Dedifferentiated amniotic fluid mesenchymal stem cell (primary cell): ENCODE measurements around the gene GLIS1.

Source experiments
- DNase-seq: peaks from one replicate; pipeline ENCODE4 v3.0.0-alpha.2; 2016; ENCODE audit errors: extremely low spot score

The GLIS1 gene

DNA sequence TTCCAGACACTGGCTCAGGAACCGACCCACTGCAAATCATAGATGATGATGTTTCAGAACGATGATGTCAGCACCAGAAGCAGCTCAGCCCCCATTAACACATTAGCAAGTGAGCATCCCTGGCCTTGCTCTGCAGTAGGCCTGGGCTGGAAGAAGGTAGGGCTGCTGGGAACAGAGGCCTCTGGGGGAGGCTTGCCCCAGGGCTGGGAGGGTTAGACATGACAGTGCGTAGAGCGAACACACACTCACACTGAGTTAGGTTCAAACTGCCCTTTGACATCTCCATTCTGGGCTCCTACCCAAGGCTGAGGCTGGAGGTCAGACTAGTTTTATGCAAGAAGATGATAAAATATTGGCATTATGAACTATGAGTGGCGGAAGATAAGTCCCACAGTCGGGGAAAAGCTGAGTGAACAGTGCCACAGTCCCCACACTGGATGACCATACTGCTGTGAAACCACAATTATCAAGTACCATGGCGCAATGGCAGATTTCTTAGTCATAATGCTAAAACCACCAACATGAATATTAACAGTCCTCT lies 188.7 kb downstream of the GLIS1 start:
- DNase-seq, result no peak

DNA sequence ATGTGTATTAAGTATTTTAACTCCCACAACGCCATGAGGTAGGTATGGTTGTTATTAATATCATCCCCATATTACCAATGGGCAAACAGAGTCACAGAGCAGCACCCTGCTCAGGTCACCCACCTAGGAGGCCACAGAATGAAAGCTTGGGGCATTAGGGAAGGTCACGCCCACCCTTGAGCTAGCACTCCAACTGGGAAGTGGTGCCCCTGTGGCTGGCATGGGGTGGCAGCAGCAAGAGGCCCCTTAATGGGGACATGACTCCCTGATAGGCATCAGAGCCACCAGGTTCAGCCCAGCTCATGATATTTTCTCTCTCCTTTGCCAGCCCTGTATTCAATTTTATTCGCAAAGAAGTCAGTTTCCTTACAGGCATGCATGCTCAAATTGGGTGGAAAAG lies 189.2 kb downstream of the GLIS1 start:
- DNase-seq, result no peak

DNA sequence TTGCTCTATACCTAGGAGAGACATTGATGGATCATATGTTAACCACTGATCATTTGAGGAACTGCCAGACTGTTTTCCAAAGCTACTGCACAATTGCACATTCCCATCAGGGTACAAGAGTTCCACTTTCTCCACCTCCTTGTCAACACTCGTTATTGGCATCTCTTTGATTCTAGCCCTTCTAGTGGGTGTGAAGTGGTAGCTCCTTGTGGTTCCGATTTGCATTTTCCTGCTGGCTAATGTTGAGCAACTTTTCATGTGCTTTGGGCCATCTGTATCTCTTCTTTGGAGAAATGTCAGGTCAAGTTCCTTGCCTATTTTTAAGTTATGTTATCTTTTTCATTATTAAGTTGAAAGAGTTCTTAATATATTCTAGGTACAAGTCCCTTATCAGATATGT lies 189.7 kb downstream of the GLIS1 start:
- no peak for DNase-seq

DNA sequence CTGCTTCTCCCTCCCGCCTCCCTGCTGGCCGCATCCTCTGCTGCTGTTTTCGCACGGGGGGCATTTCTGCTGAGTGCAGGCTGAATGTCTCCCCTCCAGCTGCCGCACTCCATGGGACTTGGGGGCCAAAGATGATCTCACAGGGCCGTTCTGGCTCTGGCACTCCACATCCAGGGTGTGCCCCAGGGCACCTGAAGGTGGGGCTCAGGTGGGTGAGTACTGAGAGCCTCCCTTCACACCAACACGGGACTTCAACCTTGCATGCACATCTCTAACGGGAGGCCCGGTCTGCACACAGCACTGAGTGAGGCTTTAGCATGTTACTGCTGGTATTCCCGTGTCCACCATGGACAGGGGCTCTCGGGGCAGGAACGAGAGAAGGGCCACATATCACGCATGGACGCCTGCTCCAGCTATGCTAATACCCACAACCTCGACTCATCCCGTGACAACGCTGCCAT lies 190.9 kb downstream of the GLIS1 start:
- DNase-seq, result no peak

DNA sequence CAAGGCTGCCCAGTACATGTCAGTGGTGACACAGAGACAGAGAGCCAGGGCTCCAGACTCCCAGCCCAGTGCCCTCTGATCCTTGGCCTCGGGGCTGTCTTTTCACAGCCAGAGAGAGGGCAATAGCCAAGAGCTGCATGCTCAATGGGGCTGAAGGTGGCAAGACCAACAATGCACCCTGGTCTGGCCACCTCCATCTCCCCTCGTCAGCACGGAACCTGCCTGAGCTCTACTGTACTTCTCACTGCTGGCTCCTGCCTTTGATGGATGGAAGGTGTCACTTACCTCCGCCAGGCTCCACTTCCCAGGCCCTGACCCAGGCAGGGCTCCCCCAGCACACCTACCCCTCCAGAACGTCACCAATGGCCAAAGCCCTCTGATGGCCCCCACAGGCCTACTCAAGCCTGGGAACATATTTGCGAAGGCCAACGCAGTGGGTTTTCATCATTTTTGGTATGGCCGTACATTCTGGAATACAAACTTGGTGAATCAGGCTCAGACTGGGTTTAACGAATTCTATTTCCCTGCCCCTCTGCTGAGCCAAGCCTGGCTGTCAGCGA lies 191.7 kb downstream of the GLIS1 start:
- DNase-seq, result no peak

DNA sequence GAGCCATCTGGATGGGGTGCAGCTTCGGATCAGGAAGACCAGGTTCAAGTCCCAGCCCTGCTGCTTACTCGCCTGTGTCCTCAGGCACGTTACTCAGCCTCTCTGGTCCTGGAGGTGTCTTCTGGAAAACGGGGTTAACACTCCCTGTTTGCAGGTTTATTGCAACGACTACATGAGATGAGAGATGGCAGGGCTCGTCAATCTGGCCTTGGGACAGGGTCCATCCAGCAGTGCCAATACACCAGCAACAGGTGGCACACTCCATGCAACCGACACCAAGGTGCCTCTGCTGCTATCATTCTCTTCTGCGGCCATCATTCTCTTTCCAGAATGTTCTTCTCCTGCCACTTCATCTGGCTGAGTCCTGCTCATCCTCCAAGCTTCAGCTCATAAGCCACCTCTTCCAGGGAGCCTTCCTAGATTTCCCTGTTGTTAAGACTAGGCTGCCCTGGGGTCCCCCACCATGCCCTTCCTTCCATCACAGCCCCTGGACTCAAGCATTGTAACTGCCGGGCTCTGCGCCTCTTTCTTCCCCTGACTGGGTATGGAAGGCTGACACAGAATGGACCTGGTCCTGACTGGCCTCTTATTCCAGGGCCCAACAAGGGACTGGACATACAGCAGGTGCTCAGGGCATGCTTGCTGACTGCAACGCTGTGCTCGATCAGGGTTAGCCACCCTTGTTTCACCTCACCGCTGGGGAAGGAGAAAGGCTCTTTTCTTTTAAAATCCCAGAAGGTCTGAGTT lies 192.4 kb downstream of the GLIS1 start:
- DNase-seq, result no peak

DNA sequence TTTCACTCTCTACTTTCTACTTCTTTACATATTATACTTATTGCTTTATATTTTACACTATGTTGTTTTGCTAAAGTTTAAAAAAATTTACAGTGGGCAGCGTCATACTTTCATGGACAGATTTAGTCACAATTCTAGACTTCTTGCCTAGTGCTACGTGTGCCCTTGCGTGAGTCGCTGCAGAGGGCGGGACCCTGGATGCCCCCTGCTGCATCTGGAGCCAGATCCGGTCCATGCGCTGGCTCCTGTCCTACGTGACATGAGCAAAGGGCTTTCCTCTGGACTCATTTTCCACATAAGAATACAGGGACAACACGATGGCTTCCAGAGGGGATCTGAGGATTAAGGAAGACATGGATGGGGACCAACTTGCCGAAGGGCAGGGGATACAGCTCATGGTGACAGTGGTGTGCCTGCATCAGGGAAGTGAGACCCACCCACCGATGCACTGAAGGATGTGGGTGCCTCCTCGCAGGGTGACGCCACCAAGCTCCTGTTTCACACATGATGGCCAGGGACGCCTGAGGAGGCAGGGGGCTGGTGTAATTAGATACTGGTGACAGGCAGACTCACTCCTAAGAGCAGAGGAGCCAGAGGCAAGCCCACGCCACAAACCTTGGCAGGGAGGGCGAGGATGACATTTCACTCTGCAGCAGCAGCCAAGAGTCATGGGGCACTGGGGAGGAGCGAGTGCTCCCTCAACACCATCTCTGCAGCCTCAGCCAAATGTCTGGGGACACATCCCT lies 193.1 kb downstream of the GLIS1 start:
- DNase-seq, result no peak

DNA sequence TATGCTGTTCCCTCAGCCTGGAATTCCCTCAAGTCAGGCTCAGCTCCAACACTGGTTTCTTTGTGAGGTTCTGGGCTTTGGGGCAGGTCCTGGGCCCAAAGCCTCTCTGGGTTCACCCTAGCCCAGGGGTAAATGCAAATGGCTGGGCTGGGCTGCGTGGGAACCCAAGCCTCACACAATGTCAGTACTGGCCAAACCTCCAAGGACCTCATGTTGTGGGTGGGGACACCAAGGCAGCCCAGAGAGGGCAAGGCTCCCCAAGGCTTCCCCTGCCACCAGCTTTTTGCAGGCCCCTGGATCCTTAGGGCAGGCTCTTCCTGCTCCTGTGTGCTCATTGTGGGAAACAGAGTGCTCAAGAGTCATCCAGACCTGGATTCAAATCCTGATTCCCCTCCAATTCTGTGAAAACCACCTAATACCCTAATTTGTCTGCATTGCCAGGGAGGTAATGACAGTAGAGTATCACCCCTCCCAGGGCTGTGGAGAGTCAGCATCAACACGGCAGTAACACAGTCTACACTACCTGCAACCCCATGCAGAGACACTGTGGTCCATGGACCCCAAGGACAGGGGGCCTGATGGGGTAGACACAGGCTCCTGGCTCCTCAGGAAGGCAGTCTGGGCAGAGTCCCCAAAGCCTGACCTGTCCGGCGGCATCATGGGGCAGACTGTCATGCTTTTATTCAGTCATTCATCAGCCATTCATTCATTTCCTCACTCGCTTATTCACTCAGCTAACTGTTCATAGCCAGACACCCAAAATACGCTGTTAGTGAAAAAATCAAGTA lies 194.0 kb downstream of the GLIS1 start:
- DNase-seq, result no peak

DNA sequence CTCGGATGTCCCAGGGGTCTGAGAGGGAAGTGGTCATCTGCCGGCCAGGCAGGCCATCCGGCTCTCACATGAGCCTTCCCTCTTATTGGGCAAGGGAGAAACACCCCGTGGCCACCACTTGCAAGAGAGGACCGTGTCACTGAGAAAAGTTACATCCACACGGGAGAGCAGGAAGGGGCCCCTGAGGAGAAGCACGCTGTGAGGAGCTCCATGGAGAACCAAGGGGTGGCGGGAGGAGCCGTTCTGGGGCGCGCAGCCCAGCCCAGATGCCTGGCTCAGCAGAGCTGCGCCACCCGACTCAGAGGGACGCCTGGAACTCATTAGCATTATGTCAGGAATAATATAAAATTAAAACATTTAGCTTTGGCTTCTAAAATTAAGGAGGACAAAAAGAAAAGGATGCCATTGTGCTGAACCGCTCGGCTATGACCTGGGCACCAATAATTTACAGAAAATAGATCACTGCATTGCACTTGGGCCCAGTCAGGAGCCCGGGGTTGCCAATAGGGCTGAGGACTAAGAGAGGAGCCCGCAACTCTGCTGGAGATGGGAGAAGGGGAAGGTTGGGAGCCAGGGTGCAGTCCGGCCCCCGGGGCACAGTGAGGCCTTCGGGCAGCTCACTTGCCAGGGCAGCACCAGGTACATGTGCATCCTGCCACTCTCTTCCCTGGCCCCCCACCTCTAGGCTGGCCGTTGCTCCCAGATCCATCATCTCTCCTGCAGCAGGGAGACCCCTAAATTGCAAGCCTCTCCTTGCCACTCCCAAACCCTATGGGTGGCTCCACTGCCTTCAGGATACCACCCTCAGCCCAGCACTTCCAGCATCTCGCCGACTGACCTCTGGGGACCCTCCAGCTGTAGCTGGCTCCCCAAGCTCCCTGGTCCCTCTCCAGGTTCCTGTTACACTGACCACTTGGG lies 194.9 kb downstream of the GLIS1 start:
- DNase-seq, result no peak

DNA sequence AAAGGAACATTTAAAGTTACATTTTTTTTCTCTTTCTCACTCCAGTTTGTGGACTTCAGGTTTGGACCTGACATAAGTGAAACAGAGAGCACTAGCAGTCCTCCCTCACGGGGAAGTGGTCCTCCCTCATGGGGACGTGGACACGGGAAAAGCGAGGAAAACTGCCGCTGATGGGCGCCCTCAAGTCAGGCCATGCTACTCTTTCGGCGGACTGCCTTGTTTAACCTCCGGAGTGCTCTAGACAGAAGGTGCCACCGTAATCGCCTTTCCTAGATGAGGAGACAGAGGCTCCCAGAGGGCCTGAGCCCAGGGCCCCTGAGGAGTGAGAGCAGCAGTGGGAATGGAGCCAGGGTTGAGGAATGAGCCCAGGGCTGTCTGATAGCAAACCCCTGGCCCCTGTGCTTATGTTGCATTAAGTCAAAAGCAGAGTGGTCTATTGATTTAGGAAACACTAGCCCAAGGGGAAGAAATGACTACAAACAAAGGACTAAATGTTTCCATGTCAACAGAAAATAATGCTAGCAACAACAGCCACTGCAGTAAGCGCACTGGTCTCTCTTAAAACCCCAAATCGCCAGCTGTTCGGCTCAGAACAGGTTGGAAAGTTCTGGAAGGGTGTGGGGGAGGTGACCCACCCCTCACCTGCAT lies 195.7 kb downstream of the GLIS1 start:
- DNase-seq, result no peak

DNA sequence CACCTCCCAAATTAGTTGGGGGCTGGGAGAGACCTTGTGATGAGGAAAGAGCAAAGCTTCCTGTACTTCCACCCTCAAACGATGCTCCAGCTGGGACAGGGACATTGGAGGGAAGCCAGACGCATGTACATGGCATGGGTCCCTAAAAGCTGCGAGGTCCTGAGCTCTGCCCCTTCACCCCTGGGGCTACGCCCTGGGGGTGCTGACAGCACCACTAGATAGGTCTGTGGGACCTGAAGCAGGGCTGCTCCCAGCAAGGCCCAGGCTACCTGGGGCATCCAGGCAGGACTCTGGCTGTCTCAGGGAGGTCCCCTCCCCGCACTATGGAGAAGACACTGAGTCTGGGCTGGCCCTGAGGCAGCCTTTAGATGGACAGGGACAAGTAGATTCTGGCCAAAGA lies 196.4 kb downstream of the GLIS1 start:
- no peak for DNase-seq

DNA sequence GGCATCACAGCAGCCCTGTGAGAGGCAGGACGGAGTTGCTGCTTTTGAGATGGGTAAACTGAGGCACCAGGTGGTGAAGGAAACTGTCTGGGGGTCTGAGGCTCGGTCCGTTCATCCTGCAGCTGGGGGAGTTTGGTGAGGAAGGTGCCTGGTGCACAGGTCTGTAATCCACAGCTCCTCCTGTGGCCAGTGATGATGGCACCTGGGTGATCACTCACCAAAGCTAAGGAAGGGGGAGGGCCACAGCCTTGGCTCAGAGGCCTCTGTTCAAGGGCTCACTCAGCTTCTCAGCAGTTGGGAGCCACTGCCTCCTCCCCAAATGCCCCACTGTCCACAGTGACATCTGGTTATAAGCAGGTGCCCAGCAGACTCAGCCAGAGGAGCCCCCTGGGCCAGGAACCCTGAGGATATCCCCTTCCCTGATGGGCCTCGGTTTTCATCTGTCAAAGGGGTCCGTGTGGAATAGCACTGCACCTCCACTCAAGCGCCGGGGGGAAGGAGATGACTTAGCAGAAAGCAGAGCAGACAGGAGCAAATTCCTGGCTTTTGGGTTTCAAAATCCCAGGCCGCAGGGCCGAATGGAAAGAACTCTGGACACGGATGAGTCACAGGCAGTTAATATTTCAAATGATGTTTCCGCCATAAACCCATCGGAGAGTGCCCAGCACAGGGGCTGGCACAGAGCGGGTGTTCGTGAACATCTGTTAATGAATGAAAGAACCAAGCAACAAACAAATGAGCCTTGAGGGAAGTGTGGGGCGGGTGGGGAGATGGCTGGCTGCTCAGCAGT lies 197.0 kb downstream of the GLIS1 start:
- peak; percentile 96 for DNase-seq

DNA sequence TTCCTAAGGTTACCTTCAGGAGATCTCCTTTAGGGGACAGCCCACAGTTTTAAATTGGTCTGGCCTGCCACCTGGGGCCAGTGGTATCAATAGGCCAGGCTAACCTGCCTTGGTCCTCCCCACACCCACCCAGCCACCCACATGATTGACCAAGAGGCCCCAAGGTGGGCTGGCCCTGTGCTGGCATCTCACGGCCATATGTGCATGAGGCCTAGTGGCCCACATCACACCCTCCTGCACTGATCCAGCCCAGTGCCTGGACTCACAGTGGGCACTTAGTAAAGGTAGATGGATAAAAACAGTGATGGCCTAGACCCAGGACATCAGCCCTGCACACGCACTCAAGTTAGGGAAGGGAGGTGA lies 197.7 kb downstream of the GLIS1 start:
- DNase-seq, result no peak

DNA sequence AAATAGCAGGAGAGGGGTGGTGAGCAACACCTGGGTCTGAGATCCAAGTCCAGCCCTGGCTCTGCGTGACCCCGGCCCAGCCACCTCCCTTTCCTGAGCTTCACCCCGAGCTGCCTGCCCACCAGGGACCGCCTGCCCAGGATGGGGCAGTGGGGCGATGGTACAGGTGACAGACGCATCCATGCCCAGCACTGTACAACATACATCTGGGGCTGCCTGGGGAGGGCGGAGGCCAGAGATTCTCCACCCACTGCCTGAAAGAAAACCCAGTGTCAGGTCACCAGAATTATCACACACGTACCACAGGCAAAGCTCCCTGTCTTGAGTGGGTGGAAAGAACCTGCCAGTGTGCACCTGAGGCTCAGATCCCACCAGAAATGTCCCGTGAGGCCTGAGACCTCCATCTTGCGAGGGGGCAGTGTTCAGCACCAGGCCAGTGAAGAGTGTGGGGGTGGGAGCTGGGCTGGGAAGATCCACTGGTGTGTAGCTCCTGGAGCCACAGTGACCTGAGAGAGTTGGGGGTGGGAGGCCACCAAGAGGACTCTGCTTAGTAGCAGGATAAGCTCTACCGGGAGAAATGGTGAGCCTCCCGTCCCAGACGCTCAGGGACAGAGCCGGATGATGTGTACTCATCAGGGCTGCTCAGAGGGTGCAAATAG lies 198.2 kb downstream of the GLIS1 start:
- no peak for DNase-seq

DNA sequence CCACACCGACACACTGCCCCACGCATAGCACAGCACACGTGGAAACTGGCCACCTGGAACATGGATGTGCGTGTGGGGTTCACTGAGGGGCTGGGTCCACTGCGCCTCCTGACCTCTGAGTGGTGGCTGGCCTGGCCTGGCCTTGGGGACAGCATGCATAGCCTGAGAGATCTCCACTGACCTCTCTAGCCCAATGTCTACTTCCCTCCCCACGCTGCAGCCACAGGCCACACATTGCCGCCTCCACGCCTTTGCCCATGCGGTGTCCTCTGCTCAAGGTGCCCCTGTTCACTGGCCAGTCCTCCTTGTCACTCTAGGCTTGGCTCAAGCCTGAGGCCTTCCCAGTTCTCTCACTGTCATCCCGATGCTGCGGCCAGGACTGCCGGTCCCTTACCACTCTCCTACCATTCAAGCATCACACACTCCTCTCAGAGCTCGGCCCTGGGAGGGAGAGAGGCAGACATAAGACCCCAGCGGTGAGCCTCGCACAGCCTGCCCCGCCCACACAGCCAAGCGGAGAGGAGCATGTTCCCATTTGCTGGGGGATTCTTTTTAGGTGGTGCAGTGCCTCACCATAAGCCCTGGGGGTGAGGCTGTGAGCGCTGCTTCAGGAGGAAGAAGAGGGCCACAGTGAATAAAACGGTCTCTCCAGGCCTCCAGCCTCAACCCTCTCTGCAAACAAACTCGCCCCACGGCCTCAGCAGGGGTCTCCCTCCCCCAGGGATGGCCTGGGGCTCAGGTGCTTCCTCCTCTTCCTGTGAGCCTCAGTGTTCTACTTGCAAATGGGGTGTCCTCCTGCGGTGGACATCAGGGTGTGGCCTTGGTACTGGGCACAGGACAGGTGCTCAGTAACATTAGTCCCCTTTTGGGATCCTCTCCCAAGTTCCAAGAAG lies 199.0 kb downstream of the GLIS1 start:
- DNase-seq, result no peak

DNA sequence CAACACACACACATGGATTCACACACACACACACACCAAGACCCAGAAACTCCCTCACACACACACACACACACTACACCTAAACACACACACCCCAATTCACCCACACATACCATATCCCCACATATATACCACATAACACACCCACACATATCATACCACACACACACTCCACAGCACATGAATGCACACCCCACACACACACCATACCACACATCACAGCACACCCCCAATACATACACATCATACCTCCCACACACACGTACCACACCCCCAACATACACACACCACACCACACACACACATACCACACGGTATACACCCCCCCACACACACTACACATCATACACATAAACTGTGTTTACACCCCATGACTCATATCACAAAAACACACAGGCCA lies 199.7 kb downstream of the GLIS1 start:
- DNase-seq, result no peak

DNA sequence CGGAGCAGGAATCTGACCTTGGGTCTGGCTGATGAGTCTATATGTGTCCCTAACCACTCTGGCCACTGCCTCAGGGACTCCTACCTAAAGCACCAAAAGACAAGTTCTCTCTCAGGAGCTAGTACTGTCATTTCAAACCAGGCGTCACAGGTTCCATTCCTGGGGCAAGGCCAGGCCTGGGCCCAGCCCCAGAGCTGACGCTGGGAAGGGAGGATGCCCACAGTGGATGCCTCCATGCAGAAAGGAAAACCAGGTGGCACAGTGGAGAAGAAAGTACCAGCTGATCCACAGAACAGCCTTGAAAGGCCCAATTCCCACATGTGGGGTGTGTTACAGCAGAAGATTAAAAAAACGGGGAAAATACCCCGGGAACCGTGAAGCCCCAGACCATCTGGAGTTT lies 202.4 kb downstream of the GLIS1 start:
- no peak for DNase-seq

DNA sequence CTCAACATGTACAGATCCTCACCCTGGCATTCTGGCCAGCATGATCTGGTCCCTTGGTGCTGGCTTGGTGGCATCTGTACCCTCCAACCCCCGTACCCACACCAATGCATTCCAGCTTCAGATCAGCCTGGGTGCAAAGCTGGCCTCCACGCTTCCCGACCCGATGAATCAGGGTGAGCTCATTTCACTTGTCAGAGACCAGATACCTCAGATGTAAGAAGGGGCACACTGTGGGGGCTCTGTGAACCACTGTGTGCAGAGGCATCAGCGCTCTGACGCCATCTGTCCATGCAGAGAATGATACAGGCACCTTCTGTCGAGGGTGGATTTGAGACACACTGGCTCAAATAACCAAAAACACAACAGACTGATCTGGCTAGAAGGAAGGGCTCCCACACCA lies 203.1 kb downstream of the GLIS1 start:
- no peak for DNase-seq
